MCF 10A (cell line): ENCODE results near the gene CFAP100. TPM values are rescaled to one million over a fixed set of nuclear protein-coding genes. Genes with fewer than 3 reads are reported as not detected.

Experiments
- BruUV-seq: library from RNA; stranded (reverse); fragments of 400-500 nt; replicated peaks from 2 replicates; lab custom pipeline; 2021; lab: Mats Ljungman, UMichigan
- CTCF ChIA-PET: fragments of 300-600 bp; sonication (Branson Sonifier 250); formaldehyde crosslinking; extraction: SDS; loops from one replicate; lab custom pipeline; 2021; ENCODE audit warnings: antibody characterized with exemption, inconsistent platforms; lab: Yijun Ruan, JAX
- POLR2A ChIA-PET: fragments of 300-600, 350-650 bp; sonication (Branson Sonifier 250); formaldehyde crosslinking; extraction: SDS; loops from one replicate; lab custom pipeline; 2020; ENCODE audit warnings: antibody characterized with exemption, inconsistent platforms; lab: Yijun Ruan, JAX
- DNase-seq: peaks from one replicate; pipeline ENCODE4 v3.0.0-alpha.2; 2018; ENCODE audit not compliant: unreplicated experiment
- H3K27ac Mint-ChIP-seq: one replicate; pipeline ENCODE4 v1.8.0; 2022; ENCODE audit warnings: mild to moderate bottlenecking, low read depth, mixed read lengths; ENCODE audit not compliant: unreplicated experiment
- H3K27me3 Mint-ChIP-seq: one replicate; pipeline ENCODE4 v1.8.0; 2022; ENCODE audit warnings: mixed read lengths; ENCODE audit not compliant: insufficient read depth, unreplicated experiment
- H3K36me3 Mint-ChIP-seq: one replicate; pipeline ENCODE4 v1.8.0; 2022; ENCODE audit warnings: mild to moderate bottlenecking, moderate library complexity, mixed read lengths; ENCODE audit not compliant: insufficient read depth, unreplicated experiment
- H3K4me1 Mint-ChIP-seq: one replicate; pipeline ENCODE4 v1.8.0; 2022; ENCODE audit warnings: mixed read lengths; ENCODE audit not compliant: insufficient read depth, unreplicated experiment
- H3K4me3 Mint-ChIP-seq: one replicate; pipeline ENCODE4 v1.8.0; 2022; ENCODE audit warnings: mild to moderate bottlenecking, moderate library complexity, mixed read lengths; ENCODE audit not compliant: unreplicated experiment
- H3K9me3 Mint-ChIP-seq: one replicate; pipeline ENCODE4 v1.8.0; 2022; ENCODE audit warnings: mixed read lengths; ENCODE audit not compliant: unreplicated experiment
- CTCF ChIP-seq: fragments of 200-600 bp; IDR thresholded peaks from one replicate; pipeline ENCODE4 v1.8.0; 2022; ENCODE audit warnings: antibody characterized with exemption, mild to moderate bottlenecking; ENCODE audit not compliant: unreplicated experiment
- intact Hi-C: fragments of 100-400 bp; cut with micrococcal nuclease; formaldehyde crosslinking; loops from 2 replicates; pipeline ENCODE4 v1.14.1; 2022
- total RNA-seq: library from RNA; stranded (reverse); gene quantifications from 2 replicates; pipeline ENCODE4 v1.2.3, GENCODE V29; 2022

The CFAP100 gene
- total RNA-seq, 1 experiment from 2014 or later: not detected

- Mint-ChIP-seq H3K4me3 (no peak overlapping the region), H3K36me3 (no peaks in the 10 kb centered on the region), H3K4me1 (no peaks in the 10 kb centered on the region), H3K9me3 (no peaks in the 10 kb centered on the region), H3K27me3 (no peaks in the 10 kb centered on the region), H3K27ac (no peak overlapping the region)
- no peak for DNase-seq
- ChIA-PET POLR2A (no interaction called here), CTCF (no interaction called here)
- TF ChIP-seq CTCF: no peak
- intact Hi-C loops: no loop called here
- no TSS peak for BruUV-seq
Measured at GRCh38 chr3:126377211-126377610, 17.5 kb upstream of the CFAP100 start.

- no peak overlapping the region for H3K27ac Mint-ChIP-seq
- H3K4me1 Mint-ChIP-seq: no peaks in the 10 kb centered on the region
- TF ChIP-seq CTCF: no peak
- BruUV-seq: no TSS peak
- CTCF ChIA-PET: interaction anchor here (1.1 to 2.4 kb wide), 3 partner anchors 10 to 245 kb away, joined by 4 to 16 read pairs (median 5); no protein-coding TSS in a partner anchor
- H3K9me3 Mint-ChIP-seq: no peaks in the 10 kb centered on the region
- H3K36me3 Mint-ChIP-seq: no peaks in the 10 kb centered on the region
- no peak overlapping the region for H3K4me3 Mint-ChIP-seq
- no peaks in the 10 kb centered on the region for H3K27me3 Mint-ChIP-seq
- POLR2A ChIA-PET: no interaction called here
- intact Hi-C loops: no loop called here
- no peak for DNase-seq
Measured at GRCh38 chr3:126378341-126378751, 16.4 kb upstream of the CFAP100 start.

GRCh38 chr3:126380011-126380768, 14.5 kb upstream of the CFAP100 start:
- intact Hi-C loops: loop anchor here (10.0 kb wide), 1 partner anchor 455 kb away; no protein-coding TSS in a partner anchor
- CTCF ChIA-PET: interaction anchor here (0.6 to 2.4 kb wide), 4 partner anchors 8 to 408 kb away, joined by 3 to 16 read pairs (median 4); no protein-coding TSS in a partner anchor
- TF ChIP-seq CTCF: no peak
- BruUV-seq: no TSS peak
- Mint-ChIP-seq H3K4me3 (no peak overlapping the region), H3K9me3 (no peaks in the 10 kb centered on the region), H3K36me3 (no peaks in the 10 kb centered on the region), H3K4me1 (no peaks in the 10 kb centered on the region), H3K27ac (no peak overlapping the region), H3K27me3 (no peaks in the 10 kb centered on the region)
- POLR2A ChIA-PET: no interaction called here
- no peak for DNase-seq

- no peaks in the 10 kb centered on the region for H3K9me3 Mint-ChIP-seq
- intact Hi-C loops: loop anchor here (10.0 kb wide), 1 partner anchor 457 kb away; no protein-coding TSS in a partner anchor
- H3K27ac Mint-ChIP-seq: no peak overlapping the region
- no peak overlapping the region for H3K4me3 Mint-ChIP-seq
- BruUV-seq: no TSS peak
- no peaks in the 10 kb centered on the region for H3K36me3 Mint-ChIP-seq
- no peaks in the 10 kb centered on the region for H3K27me3 Mint-ChIP-seq
- POLR2A ChIA-PET: no interaction called here
- no peak for TF ChIP-seq CTCF
- DNase-seq: no peak
- CTCF ChIA-PET: interaction anchor here (0.6 to 1.7 kb wide), 3 partner anchors 12 to 247 kb away, joined by 3 to 5 read pairs (median 3); no protein-coding TSS in a partner anchor
- H3K4me1 Mint-ChIP-seq: no peaks in the 10 kb centered on the region
Measured at GRCh38 chr3:126381966-126382365, 12.7 kb upstream of the CFAP100 start.
